Measurements from ENCODE around the gene ARHGAP31.
"Not testable (repeated sequence)": the region's sequence is repeated elsewhere in the genome, so short reads cannot be mapped to it uniquely, and the experiment has no call there.

ARHGAP31 gene

GRCh38 chr3:119331661-119332060, 37.5 kb downstream of the ARHGAP31 start:
- Histone ChIP-seq H3K4me3 (ENCODE audit: low read length) (no peak overlapping the region), H3K9me3 (ENCODE audit: control insufficient read depth, insufficient read depth, low read length) (no peaks in the 10 kb centered on the region), H3K27me3 (ENCODE audit: control insufficient read depth, insufficient read depth, low read length) (no peaks in the 10 kb centered on the region), H3K27ac (ENCODE audit: low read length) (no peak overlapping the region), H3K36me3 (ENCODE audit: control insufficient read depth, insufficient read depth, low read length) (no peaks in the 10 kb centered on the region), H3K4me1 (ENCODE audit: control insufficient read depth, insufficient read depth, low read length) (no peaks in the 10 kb centered on the region)
- DNase-seq (ENCODE audit: low read depth, low spot score) = no peak
- no CpG with 5 or more reads among the region's 3 CpGs for WGBS (ENCODE audit: insufficient coverage, insufficient read length)

- WGBS (ENCODE audit: insufficient coverage, insufficient read length) = no CpG with 5 or more reads among the region's 6 CpGs
- Histone ChIP-seq H3K4me1 (ENCODE audit: control insufficient read depth, insufficient read depth, low read length) (no peaks in the 10 kb centered on the region), H3K27ac (ENCODE audit: low read length) (no peak overlapping the region), H3K4me3 (ENCODE audit: low read length) (no peak overlapping the region), H3K27me3 (ENCODE audit: control insufficient read depth, insufficient read depth, low read length) (no peaks in the 10 kb centered on the region), H3K9me3 (ENCODE audit: control insufficient read depth, insufficient read depth, low read length) (no peaks in the 10 kb centered on the region), H3K36me3 (ENCODE audit: control insufficient read depth, insufficient read depth, low read length) (no peaks in the 10 kb centered on the region)
- DNase-seq (ENCODE audit: low read depth, low spot score) = no peak
Measured at GRCh38 chr3:119333773-119334509, 39.8 kb downstream of the ARHGAP31 start.

DNA sequence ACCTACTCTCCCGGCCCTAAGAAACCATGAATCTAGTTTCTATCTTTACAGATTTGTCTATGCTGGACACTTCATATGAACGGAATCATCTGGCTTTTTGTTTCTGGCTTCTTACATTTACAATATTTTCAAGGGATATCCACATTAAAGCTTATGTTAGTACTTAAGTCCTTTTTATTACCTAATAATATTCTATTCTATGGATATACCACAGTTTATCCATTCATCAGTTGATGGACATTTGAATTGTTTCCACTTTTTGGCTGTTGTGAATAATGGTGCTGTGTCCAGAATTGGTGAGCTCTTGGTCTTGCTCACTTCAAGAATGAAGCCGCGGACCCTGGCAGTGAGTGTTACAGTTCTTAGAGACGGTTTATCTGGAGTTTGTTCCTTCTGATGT, 42.6 kb downstream of the ARHGAP31 start:
- Histone ChIP-seq H3K27ac (ENCODE audit: low read length) (no peak overlapping the region), H3K4me1 (ENCODE audit: control insufficient read depth, insufficient read depth, low read length) (no peaks in the 10 kb centered on the region), H3K27me3 (ENCODE audit: control insufficient read depth, insufficient read depth, low read length) (no peaks in the 10 kb centered on the region), H3K36me3 (ENCODE audit: control insufficient read depth, insufficient read depth, low read length) (no peaks in the 10 kb centered on the region), H3K4me3 (ENCODE audit: low read length) (no peak overlapping the region), H3K9me3 (ENCODE audit: control insufficient read depth, insufficient read depth, low read length) (no peaks in the 10 kb centered on the region)
- no peak for DNase-seq (ENCODE audit: low read depth, low spot score)
- WGBS (ENCODE audit: insufficient coverage, insufficient read length) = no CpG with 5 or more reads among the region's 5 CpGs

DNA sequence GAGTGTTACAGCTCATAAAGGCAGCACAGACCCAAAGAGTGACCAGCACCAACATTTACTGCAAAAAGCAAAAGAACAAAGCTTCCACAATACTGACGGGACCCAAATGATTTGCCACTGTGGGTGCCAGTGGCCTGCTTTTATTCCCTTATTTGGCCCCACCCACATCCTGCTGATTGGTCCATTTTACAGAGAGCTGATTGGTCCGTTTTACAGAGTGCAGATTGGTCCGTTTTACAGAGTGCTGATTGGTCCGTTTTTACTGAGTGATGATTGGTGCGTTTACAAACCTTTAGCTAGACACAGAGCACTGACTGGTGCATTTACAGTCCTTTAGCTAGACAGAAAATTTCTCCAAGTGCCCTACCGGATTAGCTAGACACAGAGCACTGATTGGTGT, 43.2 kb downstream of the ARHGAP31 start:
- not testable (repeated sequence) for DNase-seq (ENCODE audit: low read depth, low spot score); H3K9me3 ChIP-seq (ENCODE audit: control insufficient read depth, insufficient read depth, low read length); H3K36me3 ChIP-seq (ENCODE audit: control insufficient read depth, insufficient read depth, low read length); H3K27ac ChIP-seq (ENCODE audit: low read length); H3K27me3 ChIP-seq (ENCODE audit: control insufficient read depth, insufficient read depth, low read length); H3K4me3 ChIP-seq (ENCODE audit: low read length); H3K4me1 ChIP-seq (ENCODE audit: control insufficient read depth, insufficient read depth, low read length)
- WGBS (ENCODE audit: insufficient coverage, insufficient read length) = no CpG with 5 or more reads among the region's 6 CpGs

DNA sequence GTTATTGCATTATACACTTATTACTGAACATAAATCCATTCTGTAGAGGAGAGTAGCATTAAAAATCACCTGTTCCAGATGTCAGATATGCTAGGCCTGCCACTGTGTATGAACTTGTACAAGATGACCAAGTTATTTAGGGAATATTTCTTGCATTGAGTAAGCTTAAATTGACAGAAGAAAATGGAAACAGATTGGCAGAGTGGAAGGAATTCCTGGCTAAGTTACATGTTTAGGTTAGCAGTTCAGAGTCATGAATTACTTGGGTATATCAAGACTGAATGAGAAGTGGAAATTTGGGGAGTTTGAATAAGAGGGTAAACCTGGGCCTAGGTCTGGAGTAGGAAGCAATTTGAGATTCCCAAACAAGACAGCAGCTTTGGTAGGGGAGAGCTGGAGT, 44.6 kb downstream of the ARHGAP31 start:
- Histone ChIP-seq H3K9me3 (ENCODE audit: control insufficient read depth, insufficient read depth, low read length) (no peaks in the 10 kb centered on the region), H3K4me1 (ENCODE audit: control insufficient read depth, insufficient read depth, low read length) (no peaks in the 10 kb centered on the region), H3K4me3 (ENCODE audit: low read length) (no peak overlapping the region), H3K27ac (ENCODE audit: low read length) (no peak overlapping the region), H3K36me3 (ENCODE audit: control insufficient read depth, insufficient read depth, low read length) (no peaks in the 10 kb centered on the region), H3K27me3 (ENCODE audit: control insufficient read depth, insufficient read depth, low read length) (no peaks in the 10 kb centered on the region)
- DNase-seq (ENCODE audit: low read depth, low spot score) = no peak

- WGBS (ENCODE audit: insufficient coverage, insufficient read length) = no CpG with 5 or more reads among the region's 1 CpG
- Histone ChIP-seq H3K36me3 (ENCODE audit: control insufficient read depth, insufficient read depth, low read length) (no peaks in the 10 kb centered on the region), H3K9me3 (ENCODE audit: control insufficient read depth, insufficient read depth, low read length) (no peaks in the 10 kb centered on the region), H3K27ac (ENCODE audit: low read length) (no peak overlapping the region), H3K27me3 (ENCODE audit: control insufficient read depth, insufficient read depth, low read length) (no peaks in the 10 kb centered on the region), H3K4me3 (ENCODE audit: low read length) (no peak overlapping the region), H3K4me1 (ENCODE audit: control insufficient read depth, insufficient read depth, low read length) (no peaks in the 10 kb centered on the region)
- no peak for DNase-seq (ENCODE audit: low read depth, low spot score)
Measured at GRCh38 chr3:119340014-119340413, 45.8 kb downstream of the ARHGAP31 start.

- no peak for DNase-seq (ENCODE audit: low read depth, low spot score)
- H3K9me3 ChIP-seq (ENCODE audit: control insufficient read depth, insufficient read depth, low read length) = no peaks in the 10 kb centered on the region
- no peaks in the 10 kb centered on the region for H3K27me3 ChIP-seq (ENCODE audit: control insufficient read depth, insufficient read depth, low read length)
- no peak overlapping the region for H3K4me3 ChIP-seq (ENCODE audit: low read length)
- H3K4me1 ChIP-seq (ENCODE audit: control insufficient read depth, insufficient read depth, low read length) = no peaks in the 10 kb centered on the region
- no peaks in the 10 kb centered on the region for H3K36me3 ChIP-seq (ENCODE audit: control insufficient read depth, insufficient read depth, low read length)
- no peak overlapping the region for H3K27ac ChIP-seq (ENCODE audit: low read length)
- WGBS (ENCODE audit: insufficient coverage, insufficient read length) = no CpG with 5 or more reads among the region's 5 CpGs
Measured at GRCh38 chr3:119340446-119340845, 46.3 kb downstream of the ARHGAP31 start.

DNA sequence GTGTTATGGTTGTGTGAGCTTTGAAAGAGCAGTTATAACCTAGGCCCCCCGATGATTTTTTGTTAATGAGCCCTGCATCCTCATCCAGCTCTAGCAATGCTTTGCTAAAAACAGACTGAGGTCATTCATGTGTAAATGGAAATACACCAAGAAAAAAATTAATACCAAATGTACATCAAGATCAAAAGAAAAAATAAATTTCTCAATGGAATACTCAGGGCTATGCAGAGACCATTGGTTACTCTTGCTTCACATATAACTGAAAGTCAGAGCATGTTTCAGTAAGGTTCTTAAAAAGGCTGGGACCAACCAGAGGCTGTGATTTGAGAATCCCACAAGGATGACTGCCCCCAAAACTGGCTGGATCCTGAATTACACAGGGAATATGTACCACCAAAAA, 48.0 kb downstream of the ARHGAP31 start:
- WGBS (ENCODE audit: insufficient coverage, insufficient read length) = no CpG with 5 or more reads among the region's 1 CpG
- Histone ChIP-seq H3K27ac (ENCODE audit: low read length) (no peak overlapping the region), H3K9me3 (ENCODE audit: control insufficient read depth, insufficient read depth, low read length) (no peaks in the 10 kb centered on the region), H3K4me3 (ENCODE audit: low read length) (no peak overlapping the region), H3K27me3 (ENCODE audit: control insufficient read depth, insufficient read depth, low read length) (no peaks in the 10 kb centered on the region; the same call in 1 of the 2 replicates), H3K36me3 (ENCODE audit: control insufficient read depth, insufficient read depth, low read length) (no peaks in the 10 kb centered on the region), H3K4me1 (ENCODE audit: control insufficient read depth, insufficient read depth, low read length) (no peaks in the 10 kb centered on the region)
- DNase-seq (ENCODE audit: low read depth, low spot score) = no peak

- Histone ChIP-seq H3K9me3 (ENCODE audit: control insufficient read depth, insufficient read depth, low read length) (no peaks in the 10 kb centered on the region), H3K4me3 (ENCODE audit: low read length) (no peak overlapping the region), H3K36me3 (ENCODE audit: control insufficient read depth, insufficient read depth, low read length) (no peaks in the 10 kb centered on the region), H3K27me3 (ENCODE audit: control insufficient read depth, insufficient read depth, low read length) (no peaks in the 10 kb centered on the region; the same call in 1 of the 2 replicates), H3K27ac (ENCODE audit: low read length) (no peak overlapping the region), H3K4me1 (ENCODE audit: control insufficient read depth, insufficient read depth, low read length) (peaks cover 1% of the 10 kb centered on the region; the same call in 1 of the 2 replicates)
- no CpG with 5 or more reads among the region's 5 CpGs for WGBS (ENCODE audit: insufficient coverage, insufficient read length)
- DNase-seq (ENCODE audit: low read depth, low spot score) = no peak
Measured at GRCh38 chr3:119343719-119344118, 49.5 kb downstream of the ARHGAP31 start.

DNA sequence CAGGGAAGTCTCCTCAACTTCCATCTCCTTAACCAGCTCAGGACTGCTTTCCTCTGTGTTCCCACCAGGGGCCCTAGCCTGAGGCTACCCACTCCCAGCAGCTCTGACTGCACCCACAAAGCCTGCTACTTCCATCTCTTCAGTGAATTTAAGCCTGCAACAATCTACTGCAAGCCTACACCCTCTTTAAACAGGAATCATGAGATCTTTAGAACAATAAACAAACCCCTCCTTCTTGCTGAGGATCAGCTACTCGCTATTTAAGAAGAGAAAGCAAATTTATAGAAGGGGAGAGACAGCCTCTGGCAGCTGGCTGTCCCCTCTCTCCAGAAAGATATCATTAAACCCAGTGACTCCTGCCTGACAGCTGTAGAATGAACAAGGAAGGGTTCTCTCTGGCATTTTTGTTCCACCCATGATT, 51.9 kb downstream of the ARHGAP31 start:
- Histone ChIP-seq H3K4me1 (ENCODE audit: control insufficient read depth, insufficient read depth, low read length) (peaks cover 5% of the 10 kb centered on the region; the same call in 1 of the 2 replicates), H3K36me3 (ENCODE audit: control insufficient read depth, insufficient read depth, low read length) (no peaks in the 10 kb centered on the region), H3K27me3 (ENCODE audit: control insufficient read depth, insufficient read depth, low read length) (no peaks in the 10 kb centered on the region; the same call in 1 of the 2 replicates), H3K27ac (ENCODE audit: low read length) (no peak overlapping the region), H3K9me3 (ENCODE audit: control insufficient read depth, insufficient read depth, low read length) (no peaks in the 10 kb centered on the region), H3K4me3 (ENCODE audit: low read length) (no peak overlapping the region)
- no CpG with 5 or more reads among the region's 1 CpG for WGBS (ENCODE audit: insufficient coverage, insufficient read length)
- DNase-seq (ENCODE audit: low read depth, low spot score) = no peak

- no peaks in the 10 kb centered on the region; the same call in 1 of the 2 replicates for H3K27me3 ChIP-seq (ENCODE audit: control insufficient read depth, insufficient read depth, low read length)
- peaks cover 5% of the 10 kb centered on the region; the same call in 1 of the 2 replicates for H3K4me1 ChIP-seq (ENCODE audit: control insufficient read depth, insufficient read depth, low read length)
- no CpG with 5 or more reads among the region's 3 CpGs for WGBS (ENCODE audit: insufficient coverage, insufficient read length)
- DNase-seq (ENCODE audit: low read depth, low spot score) = no peak
- H3K36me3 ChIP-seq (ENCODE audit: control insufficient read depth, insufficient read depth, low read length) = no peaks in the 10 kb centered on the region
- no peak overlapping the region for H3K4me3 ChIP-seq (ENCODE audit: low read length)
- no peak overlapping the region for H3K27ac ChIP-seq (ENCODE audit: low read length)
- H3K9me3 ChIP-seq (ENCODE audit: control insufficient read depth, insufficient read depth, low read length) = no peaks in the 10 kb centered on the region
Measured at GRCh38 chr3:119347036-119347435, 52.9 kb downstream of the ARHGAP31 start.

Measured in iPS DF 6.9 (cell line).